GM23338 (cell line): ENCODE data around the gene TELO2. TPM values are rescaled to one million over a fixed set of nuclear protein-coding genes. Genes with fewer than 3 reads are reported as not detected.

Experiments used
- ATAC-seq: fragments of 200-7000 bp; cut with Tn5 transposase; 3 replicates; pipeline ENCODE4 v1.9.1; 2020
- DNase-seq: peaks from one replicate; pipeline ENCODE4 v3.0.0-alpha.2; 2015; ENCODE audit warnings: low spot score
- H2AFZ ChIP-seq: fragments of 200-600 bp; sonication (generic); 2 replicates; pipeline ENCODE4 v1.8.0; 2016; ENCODE audit warnings: antibody characterized with exemption, mild to moderate bottlenecking, moderate library complexity
- H3F3A ChIP-seq: fragments of 200-600 bp; sonication (generic); replicated peaks from 2 replicates; pipeline ENCODE4 v1.8.0; 2017; ENCODE audit warnings: antibody characterized with exemption, mixed run types, low read depth
- H3K27ac ChIP-seq: fragments of 200-600 bp; sonication (generic); 2 replicates; pipeline ENCODE4 v1.6.1; 2016; ENCODE audit warnings: low read depth
- H3K27me3 ChIP-seq: fragments of 200-600 bp; sonication (generic); 2 replicates; pipeline ENCODE4 v1.8.0; 2016; ENCODE audit warnings: mild to moderate bottlenecking, mixed run types, moderate library complexity; ENCODE audit not compliant: insufficient read depth
- H3K36me3 ChIP-seq: fragments of 200-600 bp; sonication (generic); 2 replicates; pipeline ENCODE4 v1.8.0; 2016; ENCODE audit warnings: mild to moderate bottlenecking; ENCODE audit not compliant: insufficient read depth
- H3K4me1 ChIP-seq: fragments of 200-600 bp; sonication (generic); 2 replicates; pipeline ENCODE4 v1.8.0; 2016; ENCODE audit warnings: mild to moderate bottlenecking, moderate library complexity; ENCODE audit not compliant: insufficient read depth
- H3K4me2 ChIP-seq: fragments of 200-600 bp; sonication (generic); 2 replicates; pipeline ENCODE4 v1.7.1; 2017; ENCODE audit warnings: mixed run types
- H3K4me3 ChIP-seq: fragments of 200-600 bp; sonication (generic); 2 replicates; pipeline ENCODE4 v1.6.1; 2016; ENCODE audit warnings: mixed run types
- H3K79me2 ChIP-seq: fragments of 200-600 bp; sonication (generic); replicated peaks from 2 replicates; pipeline ENCODE4 v1.8.0; 2017; ENCODE audit warnings: mild to moderate bottlenecking; ENCODE audit not compliant: insufficient read depth
- H3K9me2 ChIP-seq: fragments of 200-600 bp; sonication (generic); 2 replicates; pipeline ENCODE4 v1.8.0; 2017; ENCODE audit not compliant: insufficient read depth
- H4K20me1 ChIP-seq: fragments of 200-600 bp; sonication (generic); replicated peaks from 2 replicates; pipeline ENCODE4 v1.8.0; 2017; ENCODE audit warnings: mild to moderate bottlenecking; ENCODE audit not compliant: insufficient read depth
- H3K27ac Mint-ChIP-seq: 2 replicates; pipeline ENCODE4 v1.8.0; 2020; ENCODE audit warnings: inconsistent platforms, mild to moderate bottlenecking, moderate library complexity, mixed read lengths
- H3K27me3 Mint-ChIP-seq: 3 replicates; pipeline ENCODE4 v1.8.0; 2022; ENCODE audit warnings: low read depth, mild to moderate bottlenecking, moderate library complexity, mixed read lengths, inconsistent platforms; ENCODE audit not compliant: insufficient read depth, poor library complexity
- H3K36me3 Mint-ChIP-seq: 3 replicates; pipeline ENCODE4 v1.8.0; 2021; ENCODE audit warnings: low read depth, mild to moderate bottlenecking, inconsistent platforms, moderate library complexity, mixed read lengths
- H3K4me1 Mint-ChIP-seq: 3 replicates; pipeline ENCODE4 v1.8.0; 2020; ENCODE audit warnings: mild to moderate bottlenecking, inconsistent platforms, mixed read lengths
- H3K4me3 Mint-ChIP-seq: 3 replicates; pipeline ENCODE4 v1.8.0; 2021; ENCODE audit warnings: moderate library complexity, mild to moderate bottlenecking, inconsistent platforms, mixed read lengths
- H3K9me3 Mint-ChIP-seq: 3 replicates; pipeline ENCODE4 v1.8.0; 2020; ENCODE audit warnings: moderate library complexity, mild to moderate bottlenecking, inconsistent platforms, mixed read lengths
- CREB1 ChIP-seq: fragments of 250-450 bp; sonication (Bioruptor Pico); IDR thresholded peaks from 2 replicates; pipeline ENCODE4 v1.5.0; 2020; ENCODE audit warnings: low read depth, mild to moderate bottlenecking, moderate library complexity
- EZH2 ChIP-seq: fragments of 200-600 bp; sonication (generic); IDR thresholded peaks from one replicate; pipeline ENCODE4 v1.8.0; 2017; ENCODE audit warnings: antibody characterized with exemption, mild to moderate bottlenecking, low read depth; ENCODE audit not compliant: unreplicated experiment
- EZH2phosphoT487 ChIP-seq: fragments of 200-600 bp; sonication (generic); IDR thresholded peaks from one replicate; pipeline ENCODE4 v1.8.1; 2018; ENCODE audit warnings: antibody characterized with exemption; ENCODE audit not compliant: unreplicated experiment
- JUNB ChIP-seq: IDR thresholded peaks from one replicate; pipeline ENCODE4 v1.6.1; 2016; ENCODE audit warnings: antibody characterized with exemption; ENCODE audit not compliant: unreplicated experiment
- NANOG ChIP-seq: IDR thresholded peaks from 2 replicates; pipeline ENCODE4 v1.6.1; 2016; ENCODE audit warnings: antibody characterized with exemption, borderline replicate concordance
- POLR2AphosphoS5 ChIP-seq: IDR thresholded peaks from 2 replicates; pipeline ENCODE4 v1.6.1; 2016; ENCODE audit warnings: antibody characterized with exemption, low read depth
- STAT1 ChIP-seq: IDR thresholded peaks from one replicate; pipeline ENCODE4 v1.6.1; 2016; ENCODE audit warnings: antibody characterized with exemption; ENCODE audit not compliant: unreplicated experiment
- ZNF114 ChIP-seq: fragments of 250-450 bp; sonication (Bioruptor Pico); IDR thresholded peaks from 2 replicates; pipeline ENCODE4 v1.5.0; 2020; ENCODE audit warnings: mild to moderate bottlenecking, moderate library complexity
- ZNF331 ChIP-seq: fragments of 250-450 bp; sonication (Bioruptor Pico); IDR thresholded peaks from 2 replicates; pipeline ENCODE4 v1.5.0; 2020; ENCODE audit warnings: low read depth, mild to moderate bottlenecking, moderate library complexity
- polyA plus RNA-seq: library from polyadenylated mRNA; unstranded; fragments of >200 nt; fragmentation: Nextera tagmentation; extraction: Ambion mirVana; gene quantifications from 2 replicates; pipeline ENCODE4 v1.2.1, GENCODE V29; 2016
- total RNA-seq: library from RNA; depleted of rRNA; stranded (reverse); fragments of >200 nt; shearing (Covaris generic); gene quantifications from 2 replicates; pipeline ENCODE4 v1.2.3, GENCODE V29; 2014
- TF ChIP-seq, protein P1 (sequence below), 2 experiments: fragments of 200-600 bp in 1 of 2; sonication (generic) in 1 of 2; conservative IDR thresholded peaks; 2 replicates each; pipeline versions ENCODE4 v1.5.1 to v1.6.1; 2016 to 2017; ENCODE audit warnings: antibody characterized with exemption in 2 of 2, low read depth in 2 of 2, mild to moderate bottlenecking in 2 of 2, moderate library complexity in 1 of 2
- TF ChIP-seq, protein P2 (sequence below): IDR thresholded peaks from one replicate; pipeline ENCODE4 v1.6.1; 2018; ENCODE audit warnings: antibody characterized with exemption; ENCODE audit not compliant: unreplicated experiment
- TF ChIP-seq, protein P3 (sequence below): IDR thresholded peaks from 2 replicates; pipeline ENCODE4 v1.6.1; 2016; ENCODE audit warnings: antibody characterized with exemption

Gene TELO2
- total and polyA plus RNA-seq, 2 experiments from 2014 or later = 45.4 to 76.0 TPM

GRCh38 chr16:1538804-1539520 is 45.8 kb downstream of the TELO2 start:
- no peak for TF ChIP-seq STAT1
- TF ChIP-seq, protein P1, sequence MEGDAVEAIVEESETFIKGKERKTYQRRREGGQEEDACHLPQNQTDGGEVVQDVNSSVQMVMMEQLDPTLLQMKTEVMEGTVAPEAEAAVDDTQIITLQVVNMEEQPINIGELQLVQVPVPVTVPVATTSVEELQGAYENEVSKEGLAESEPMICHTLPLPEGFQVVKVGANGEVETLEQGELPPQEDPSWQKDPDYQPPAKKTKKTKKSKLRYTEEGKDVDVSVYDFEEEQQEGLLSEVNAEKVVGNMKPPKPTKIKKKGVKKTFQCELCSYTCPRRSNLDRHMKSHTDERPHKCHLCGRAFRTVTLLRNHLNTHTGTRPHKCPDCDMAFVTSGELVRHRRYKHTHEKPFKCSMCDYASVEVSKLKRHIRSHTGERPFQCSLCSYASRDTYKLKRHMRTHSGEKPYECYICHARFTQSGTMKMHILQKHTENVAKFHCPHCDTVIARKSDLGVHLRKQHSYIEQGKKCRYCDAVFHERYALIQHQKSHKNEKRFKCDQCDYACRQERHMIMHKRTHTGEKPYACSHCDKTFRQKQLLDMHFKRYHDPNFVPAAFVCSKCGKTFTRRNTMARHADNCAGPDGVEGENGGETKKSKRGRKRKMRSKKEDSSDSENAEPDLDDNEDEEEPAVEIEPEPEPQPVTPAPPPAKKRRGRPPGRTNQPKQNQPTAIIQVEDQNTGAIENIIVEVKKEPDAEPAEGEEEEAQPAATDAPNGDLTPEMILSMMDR (conservative IDR thresholded peaks at IDR 0.05; ENCODE audit: low read depth in 2 of 2) = peak; percentile 30 to 73
- Histone ChIP-seq H3F3A (no peaks in the 10 kb centered on the region), H3K27ac (no peak overlapping the region), H3K36me3 (no peaks in the 10 kb centered on the region), H3K27me3 (no peaks in the 10 kb centered on the region), H3K9me2 (no peaks in the 10 kb centered on the region), H3K4me2 (no peak overlapping the region), H2AFZ (no peak overlapping the region), H3K4me3 (no peak overlapping the region), H3K4me1 (no peaks in the 10 kb centered on the region), H4K20me1 (no peaks in the 10 kb centered on the region), H3K79me2 (no peaks in the 10 kb centered on the region)
- H3K27me3 Mint-ChIP-seq = no peaks in the 10 kb centered on the region
- no peaks in the 10 kb centered on the region for H3K9me3 Mint-ChIP-seq
- H3K27ac Mint-ChIP-seq = no peak overlapping the region
- H3K4me1 Mint-ChIP-seq = peaks cover 2% of the 10 kb centered on the region; the same call in 2 of the 3 replicates
- peak; percentile 78 for ATAC-seq
- no peak overlapping the region for H3K4me3 Mint-ChIP-seq
- H3K36me3 Mint-ChIP-seq = no peaks in the 10 kb centered on the region; the same call in 2 of the 3 replicates
- peak; percentile 65 for DNase-seq

GRCh38 chr16:1539720-1540555 is 46.8 kb downstream of the TELO2 start:
- Mint-ChIP-seq H3K4me3 (no peak overlapping the region), H3K9me3 (no peaks in the 10 kb centered on the region), H3K27ac (no peak overlapping the region), H3K27me3 (no peaks in the 10 kb centered on the region), H3K36me3 (no peaks in the 10 kb centered on the region; the same call in 2 of the 3 replicates), H3K4me1 (peaks cover 2% of the 10 kb centered on the region; the same call in 2 of the 3 replicates)
- Histone ChIP-seq H3K27me3 (no peaks in the 10 kb centered on the region), H3K36me3 (no peaks in the 10 kb centered on the region), H3K9me2 (no peaks in the 10 kb centered on the region), H3K27ac (no peak overlapping the region), H3K79me2 (no peaks in the 10 kb centered on the region), H3K4me1 (no peaks in the 10 kb centered on the region), H3K4me3 (no peak overlapping the region), H4K20me1 (no peaks in the 10 kb centered on the region), H3F3A (no peaks in the 10 kb centered on the region), H2AFZ (no peak overlapping the region), H3K4me2 (no peak overlapping the region)
- ATAC-seq (no peak), DNase-seq (no peak)
- TF ChIP-seq NANOG (no peak), JUNB (no peak), CREB1 (CRISPR knock-in tag) (no peak), POLR2AphosphoS5 (no peak), EZH2 (no peak), ZNF114 (CRISPR knock-in tag) (no peak), ZNF331 (CRISPR knock-in tag) (no peak), EZH2phosphoT487 (no peak)
- TF ChIP-seq, protein P2, sequence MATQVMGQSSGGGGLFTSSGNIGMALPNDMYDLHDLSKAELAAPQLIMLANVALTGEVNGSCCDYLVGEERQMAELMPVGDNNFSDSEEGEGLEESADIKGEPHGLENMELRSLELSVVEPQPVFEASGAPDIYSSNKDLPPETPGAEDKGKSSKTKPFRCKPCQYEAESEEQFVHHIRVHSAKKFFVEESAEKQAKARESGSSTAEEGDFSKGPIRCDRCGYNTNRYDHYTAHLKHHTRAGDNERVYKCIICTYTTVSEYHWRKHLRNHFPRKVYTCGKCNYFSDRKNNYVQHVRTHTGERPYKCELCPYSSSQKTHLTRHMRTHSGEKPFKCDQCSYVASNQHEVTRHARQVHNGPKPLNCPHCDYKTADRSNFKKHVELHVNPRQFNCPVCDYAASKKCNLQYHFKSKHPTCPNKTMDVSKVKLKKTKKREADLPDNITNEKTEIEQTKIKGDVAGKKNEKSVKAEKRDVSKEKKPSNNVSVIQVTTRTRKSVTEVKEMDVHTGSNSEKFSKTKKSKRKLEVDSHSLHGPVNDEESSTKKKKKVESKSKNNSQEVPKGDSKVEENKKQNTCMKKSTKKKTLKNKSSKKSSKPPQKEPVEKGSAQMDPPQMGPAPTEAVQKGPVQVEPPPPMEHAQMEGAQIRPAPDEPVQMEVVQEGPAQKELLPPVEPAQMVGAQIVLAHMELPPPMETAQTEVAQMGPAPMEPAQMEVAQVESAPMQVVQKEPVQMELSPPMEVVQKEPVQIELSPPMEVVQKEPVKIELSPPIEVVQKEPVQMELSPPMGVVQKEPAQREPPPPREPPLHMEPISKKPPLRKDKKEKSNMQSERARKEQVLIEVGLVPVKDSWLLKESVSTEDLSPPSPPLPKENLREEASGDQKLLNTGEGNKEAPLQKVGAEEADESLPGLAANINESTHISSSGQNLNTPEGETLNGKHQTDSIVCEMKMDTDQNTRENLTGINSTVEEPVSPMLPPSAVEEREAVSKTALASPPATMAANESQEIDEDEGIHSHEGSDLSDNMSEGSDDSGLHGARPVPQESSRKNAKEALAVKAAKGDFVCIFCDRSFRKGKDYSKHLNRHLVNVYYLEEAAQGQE = no peak
- TF ChIP-seq, protein P3, sequence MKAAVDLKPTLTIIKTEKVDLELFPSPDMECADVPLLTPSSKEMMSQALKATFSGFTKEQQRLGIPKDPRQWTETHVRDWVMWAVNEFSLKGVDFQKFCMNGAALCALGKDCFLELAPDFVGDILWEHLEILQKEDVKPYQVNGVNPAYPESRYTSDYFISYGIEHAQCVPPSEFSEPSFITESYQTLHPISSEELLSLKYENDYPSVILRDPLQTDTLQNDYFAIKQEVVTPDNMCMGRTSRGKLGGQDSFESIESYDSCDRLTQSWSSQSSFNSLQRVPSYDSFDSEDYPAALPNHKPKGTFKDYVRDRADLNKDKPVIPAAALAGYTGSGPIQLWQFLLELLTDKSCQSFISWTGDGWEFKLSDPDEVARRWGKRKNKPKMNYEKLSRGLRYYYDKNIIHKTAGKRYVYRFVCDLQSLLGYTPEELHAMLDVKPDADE = no peak
- TF ChIP-seq, protein P1 (conservative IDR thresholded peaks at IDR 0.05; ENCODE audit: low read depth in 2 of 2) = no peak
